Measurements from ENCODE around the gene PARP8. TPM values are rescaled to one million over a fixed set of nuclear protein-coding genes. Genes with fewer than 3 reads are reported as not detected.

PARP8 gene
- total and polyA plus RNA-seq, 2 of the 4 experiments (the other 2 are of a cell fraction): 6.9 to 8.2 TPM

- Histone ChIP-seq H3K27ac (ENCODE audit: insufficient read depth, low read length) (no peak overlapping the region), H2BK20ac (ENCODE audit: low read depth, low read length) (no peak overlapping the region), H2BK5ac (ENCODE audit: low read depth, low read length, poor library complexity, severe bottlenecking) (no peak overlapping the region), H2AFZ (replicated peaks; ENCODE audit: low read length, poor library complexity) (no peak overlapping the region), H2BK120ac (ENCODE audit: low read depth, low read length) (no peak overlapping the region), H3K4ac (ENCODE audit: low read depth, low read length) (no peak overlapping the region), H4K5ac (ENCODE audit: low read depth, low read length) (no peak overlapping the region), H3K79me1 (ENCODE audit: low read depth in 1 of 2, low read length in 2 of 2) (peaks cover 2 to 6% of the 10 kb centered on the region in 2 experiments; a peak in 3 of 4 replicates), H3K27me3 (ENCODE audit: control insufficient read depth, insufficient read depth, low read length) (no peaks in the 10 kb centered on the region), H3K23ac (ENCODE audit: low read depth, low read length) (no peak overlapping the region), H2BK15ac (ENCODE audit: low read depth, low read length) (no peak overlapping the region), H3K18ac (ENCODE audit: low read depth, low read length) (no peak overlapping the region), H3K14ac (replicated peaks; ENCODE audit: low read depth, low read length) (no peak overlapping the region), H2AK5ac (ENCODE audit: low read depth, low read length) (no peak overlapping the region), H3K4me2 (ENCODE audit: low read depth, low read length) (no peak overlapping the region), H3K9me1 (ENCODE audit: insufficient read depth, low read length) (no peaks in the 10 kb centered on the region), H2AK9ac (replicated peaks; ENCODE audit: low read depth, low read length, poor library complexity) (no peak overlapping the region), H3K9me3 (ENCODE audit: control insufficient read depth, insufficient read depth, low read length) (no peaks in the 10 kb centered on the region), H3K36me3 (ENCODE audit: control insufficient read depth, insufficient read depth, low read length) (no peaks in the 10 kb centered on the region), H4K91ac (ENCODE audit: insufficient read depth, low read depth, low read length) (no peak overlapping the region), H3K56ac (ENCODE audit: extremely low read depth, insufficient read depth, low read length) (no peak overlapping the region), H3K4me3 (ENCODE audit: insufficient read depth, low read depth, low read length) (no peak overlapping the region), H4K8ac (ENCODE audit: low read depth in 2 of 2, low read length in 2 of 2) (no peak overlapping the region), H3K4me1 (ENCODE audit: control insufficient read depth, insufficient read depth, low read length) (no peaks in the 10 kb centered on the region; the same call in 1 of the 2 replicates), H4K20me1 (ENCODE audit: insufficient read depth, low read length) (no peaks in the 10 kb centered on the region; the same call in 1 of the 2 replicates), H3K9ac (ENCODE audit: low read depth, low read length) (no peak overlapping the region)
- TF ChIP-seq ELK1 (IDR thresholded peaks at IDR 0.05; ENCODE audit: borderline replicate concordance, low read depth, low read length) (no peak), BHLHE40 (IDR thresholded peaks at IDR 0.05; ENCODE audit: low read depth, low read length) (no peak), RCOR1 (IDR thresholded peaks at IDR 0.05; ENCODE audit: insufficient replicate concordance, low read length) (no peak), CEBPB (IDR thresholded peaks at IDR 0.05; ENCODE audit: low read depth, low read length) (no peak), RAD21 (IDR thresholded peaks at IDR 0.05; ENCODE audit: low read length) (no peak), MAFK (IDR thresholded peaks at IDR 0.05; ENCODE audit: low read depth, low read length) (no peak), NFE2L2 (IDR thresholded peaks at IDR 0.05; ENCODE audit: low read depth, low read length) (no peak)
- ATAC-seq (ENCODE audit: low read depth): no peak
- CTCF ChIA-PET: interaction anchor here (1.6 kb wide), 1 partner anchor 18 kb away, joined by 6 read pairs; no protein-coding TSS in a partner anchor
- intact Hi-C loops (cut with micrococcal nuclease): no loop called here
- POLR2A ChIA-PET (ENCODE audit: unreplicated experiment): no interaction called here
- no peak for DNase-seq
- in situ Hi-C loops (cut with MboI; ENCODE audit: low sequenced_read_pairs): no loop called here
- WGBS, 2 experiments (ENCODE audit: extremely low coverage in 2 of 2, insufficient read length in 1 of 2): no CpG with 5 or more reads among the region's 4 CpGs
- dilution Hi-C loops (cut with HindIII; ENCODE audit: low sequenced_read_pairs, unreplicated experiment): no loop called here
- no TSS peak for BruUV-seq (replicated peaks)
Measured at GRCh38 chr5:50720061-50720710, 53.7 kb downstream of the PARP8 start.

Data from IMR-90 (cell line).